GM19351 (cell line): ENCODE measurements around the gene PDSS2.

ENCODE experiments used
- ATAC-seq: cut with Tn5 transposase; IDR thresholded peaks from one replicate; pipeline ENCODE4 v1.9.1; 2021; ENCODE audit warnings: mild to moderate bottlenecking, moderate library complexity; ENCODE audit not compliant: unreplicated experiment

The PDSS2 gene, protein sequence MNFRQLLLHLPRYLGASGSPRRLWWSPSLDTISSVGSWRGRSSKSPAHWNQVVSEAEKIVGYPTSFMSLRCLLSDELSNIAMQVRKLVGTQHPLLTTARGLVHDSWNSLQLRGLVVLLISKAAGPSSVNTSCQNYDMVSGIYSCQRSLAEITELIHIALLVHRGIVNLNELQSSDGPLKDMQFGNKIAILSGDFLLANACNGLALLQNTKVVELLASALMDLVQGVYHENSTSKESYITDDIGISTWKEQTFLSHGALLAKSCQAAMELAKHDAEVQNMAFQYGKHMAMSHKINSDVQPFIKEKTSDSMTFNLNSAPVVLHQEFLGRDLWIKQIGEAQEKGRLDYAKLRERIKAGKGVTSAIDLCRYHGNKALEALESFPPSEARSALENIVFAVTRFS

DNA sequence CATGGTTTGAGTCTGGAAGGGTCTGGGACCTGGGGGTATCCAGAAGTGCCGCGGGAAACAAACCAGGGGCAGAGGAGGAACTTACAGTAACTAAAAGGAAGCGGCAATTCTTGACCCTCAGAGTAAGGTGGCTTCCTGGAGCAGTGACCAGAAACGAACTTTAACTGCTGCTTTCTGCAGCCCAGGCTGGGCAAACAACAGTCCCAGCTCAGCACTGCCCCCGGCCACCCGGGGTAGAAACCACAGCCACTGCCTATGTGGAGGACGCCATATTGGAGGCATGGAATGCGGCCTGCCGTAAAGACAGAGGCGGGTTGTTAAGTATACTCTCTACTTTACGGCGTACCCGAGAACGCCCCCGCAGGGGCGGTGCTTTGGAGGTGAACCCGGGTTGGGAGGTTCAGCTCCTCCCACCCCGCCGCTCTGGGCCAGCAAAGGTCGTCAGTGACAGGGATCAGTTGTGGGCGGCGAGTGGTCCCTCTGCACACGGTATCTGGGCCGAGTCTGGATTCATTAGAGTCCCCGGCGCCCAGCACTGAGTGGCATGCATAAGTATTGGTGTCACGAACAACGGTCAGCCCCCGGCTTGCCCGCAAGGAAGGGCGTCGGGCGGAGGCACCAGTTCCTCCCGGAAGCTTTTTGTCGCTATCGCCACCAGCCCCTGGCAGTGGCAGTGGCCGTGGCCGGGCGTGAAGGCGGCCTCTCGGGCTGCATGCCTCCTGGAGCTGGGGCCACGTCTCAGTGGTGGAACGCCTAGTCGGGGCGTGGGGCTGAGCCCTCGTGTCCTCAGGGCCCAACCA, at the start of gene PDSS2:
Gene PDSS2, minus strand, starts transcription at position 282 of the 800 bp plus-strand sequence. Its CDS starts 279 bp downstream, at position 3.
- ATAC-seq = peak; percentile 91

DNA sequence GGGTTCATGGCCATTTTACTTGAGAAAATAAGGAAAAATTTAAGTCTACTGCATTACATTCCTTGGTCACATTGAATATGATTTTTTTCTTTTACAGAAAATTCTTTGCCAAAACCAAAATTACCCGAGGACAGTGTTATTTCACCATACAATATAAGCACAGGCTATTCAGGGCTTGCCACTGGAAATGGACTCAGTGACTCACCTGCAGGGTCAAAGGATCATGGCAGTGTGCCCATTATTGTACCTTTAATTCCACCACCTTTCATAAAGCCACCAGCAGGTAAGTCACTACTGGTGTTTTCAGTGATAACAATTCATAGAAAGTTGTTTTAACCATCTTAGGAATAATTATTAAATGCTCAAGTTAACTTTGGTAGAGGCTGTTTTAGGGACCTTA, 46.8 kb upstream of the PDSS2 start:
- no peak for ATAC-seq

DNA sequence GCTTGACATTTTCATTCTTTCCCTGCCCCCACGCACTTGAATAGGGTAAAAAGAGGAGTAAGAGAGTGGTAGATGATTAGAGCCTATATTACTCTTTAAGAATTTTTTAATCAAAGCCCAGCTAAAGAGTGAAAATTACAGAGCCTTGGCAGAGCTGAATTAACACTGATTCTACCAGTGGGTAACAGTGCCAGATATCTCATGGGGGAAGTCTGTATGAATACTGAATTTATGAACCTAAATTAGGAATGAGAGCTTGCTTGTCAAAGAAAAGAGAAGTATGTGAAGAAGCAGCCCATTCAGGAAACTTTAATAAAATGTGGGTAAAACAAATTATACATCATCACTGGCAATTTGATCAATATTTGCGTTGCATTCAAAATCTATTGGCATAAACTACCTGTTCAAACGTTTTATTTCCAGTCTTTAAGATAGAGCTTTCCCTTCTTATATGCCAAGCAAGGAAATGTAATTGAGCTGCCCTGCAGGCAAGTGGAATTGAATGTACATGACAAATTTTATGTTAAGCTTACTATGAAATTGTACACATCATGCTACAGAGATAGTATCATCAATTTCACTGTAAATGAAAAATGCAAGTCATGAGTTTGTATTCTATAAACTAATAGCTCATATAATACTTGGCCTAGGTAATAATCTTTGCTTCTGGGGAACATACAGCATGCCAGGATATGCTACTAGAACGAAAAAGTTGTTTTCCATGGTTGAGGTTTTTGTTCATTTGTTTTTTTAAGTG, 45.1 kb upstream of the PDSS2 start:
- no peak for ATAC-seq

DNA sequence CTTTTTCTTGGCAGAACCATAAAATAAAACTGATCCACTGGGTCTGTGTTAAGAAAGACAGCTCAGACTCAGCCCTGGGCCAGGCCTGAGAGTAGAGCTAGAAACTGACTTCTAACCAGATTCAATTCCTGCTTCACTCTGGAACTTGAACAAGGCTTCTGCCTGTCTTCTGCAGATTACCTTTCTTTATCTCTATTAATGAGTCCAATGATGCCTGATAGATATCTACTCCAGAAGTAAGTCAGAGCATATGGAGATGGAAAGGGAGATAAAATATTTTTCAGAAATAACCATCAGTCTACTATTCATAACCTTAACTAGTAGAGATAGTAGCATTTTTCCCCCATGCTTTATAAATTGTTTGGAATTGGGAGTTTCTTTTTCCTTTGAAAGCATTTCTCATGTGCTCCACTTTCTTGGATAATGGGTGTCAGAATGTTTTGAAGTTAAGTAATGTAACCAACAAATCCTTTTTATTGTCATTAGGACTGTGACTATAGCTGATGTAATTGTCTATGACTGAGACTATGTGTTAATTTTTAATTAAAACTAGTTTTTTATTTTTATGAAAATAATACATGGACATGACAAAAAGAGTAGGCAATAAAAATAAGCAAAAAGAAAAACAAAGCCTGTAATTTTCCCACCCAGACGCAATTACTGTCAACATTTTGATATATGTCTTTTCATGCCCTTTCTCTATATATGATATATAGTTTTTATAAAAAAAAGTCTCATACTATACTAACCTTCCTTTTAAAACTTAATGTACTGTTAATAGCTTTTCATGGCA, 37.7 kb upstream of the PDSS2 start:
- ATAC-seq = no peak

DNA sequence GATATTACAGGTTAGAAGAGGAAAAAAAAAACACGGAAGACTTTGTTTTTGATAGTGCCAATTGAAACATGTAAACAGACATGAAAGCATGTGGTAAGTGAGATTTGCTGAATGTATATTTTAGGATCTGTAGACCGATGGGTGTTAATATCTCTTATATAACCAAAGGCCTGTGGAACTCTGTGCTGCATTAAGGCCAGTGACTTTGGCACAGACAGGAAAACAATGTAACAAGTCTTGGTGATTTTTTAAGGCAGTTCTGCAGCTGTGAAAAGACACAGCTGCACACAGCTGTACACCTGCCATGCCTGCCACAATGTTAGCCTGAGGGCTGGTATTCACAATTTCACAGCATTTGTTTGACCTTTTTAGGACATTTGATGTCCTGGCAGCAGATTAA, 36.6 kb upstream of the PDSS2 start:
- ATAC-seq = no peak

DNA sequence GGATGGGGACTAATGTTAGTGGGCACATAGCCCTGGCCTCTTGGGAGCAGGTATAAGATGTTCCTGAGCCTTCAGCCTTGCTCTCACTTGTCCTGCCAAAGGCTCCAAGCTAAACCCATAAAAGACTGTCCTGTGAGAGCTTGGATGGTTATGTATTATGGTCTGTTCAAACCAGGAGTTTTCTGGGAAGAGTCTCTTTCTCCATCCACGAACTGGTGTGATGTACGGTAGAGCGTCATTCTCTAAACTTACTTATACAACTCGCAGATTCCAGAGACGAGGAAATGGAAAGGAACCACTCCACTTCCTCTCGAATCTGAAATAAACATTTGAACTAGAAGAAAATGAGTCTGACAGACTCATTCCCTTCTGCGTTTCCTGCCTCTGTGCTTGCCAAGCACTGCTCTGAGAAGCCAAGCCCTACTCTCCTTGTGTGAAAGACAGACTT, 35.9 kb upstream of the PDSS2 start:
- no peak for ATAC-seq

DNA sequence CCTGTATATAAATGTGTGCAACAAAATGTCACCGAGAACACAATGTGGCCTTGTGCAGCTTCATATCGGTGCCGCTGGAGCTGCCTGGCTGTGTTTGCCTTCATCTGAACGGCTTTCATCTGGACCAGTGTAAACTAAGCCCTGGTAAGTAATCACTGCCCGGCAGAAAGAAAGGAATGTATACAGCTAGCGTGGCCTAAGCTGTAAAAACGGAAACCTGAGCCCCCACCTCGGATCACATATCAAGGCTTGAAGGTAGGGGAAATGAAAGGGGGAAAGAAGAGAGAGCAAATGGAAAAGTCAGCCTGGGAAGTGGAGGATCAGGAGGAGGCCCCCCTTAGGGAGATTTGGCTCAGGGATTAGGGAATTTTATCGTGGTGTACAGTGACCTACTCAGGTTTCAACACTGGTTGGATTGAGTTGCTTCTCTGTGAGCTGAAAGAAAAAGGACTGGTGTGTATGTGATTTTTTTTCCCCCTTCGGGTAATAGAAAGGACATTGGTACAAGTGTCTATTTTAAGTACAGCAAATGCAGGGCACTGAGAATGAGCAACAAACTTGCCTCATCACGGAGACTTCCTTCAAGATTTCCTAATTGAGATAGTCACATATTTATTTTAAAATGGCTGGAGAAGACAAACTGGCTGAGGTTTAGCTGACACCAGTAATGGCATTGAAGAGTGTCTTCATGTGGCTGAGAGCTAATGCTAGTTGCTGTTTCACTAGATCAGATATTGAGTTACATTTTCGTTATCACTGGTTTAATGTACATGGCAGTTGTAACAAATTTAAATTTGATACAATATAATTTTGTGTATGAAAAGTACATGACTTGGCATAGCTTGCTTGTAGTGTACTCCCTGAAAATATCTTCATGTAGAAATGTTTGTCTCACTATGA, 34.0 kb upstream of the PDSS2 start:
- no peak for ATAC-seq

DNA sequence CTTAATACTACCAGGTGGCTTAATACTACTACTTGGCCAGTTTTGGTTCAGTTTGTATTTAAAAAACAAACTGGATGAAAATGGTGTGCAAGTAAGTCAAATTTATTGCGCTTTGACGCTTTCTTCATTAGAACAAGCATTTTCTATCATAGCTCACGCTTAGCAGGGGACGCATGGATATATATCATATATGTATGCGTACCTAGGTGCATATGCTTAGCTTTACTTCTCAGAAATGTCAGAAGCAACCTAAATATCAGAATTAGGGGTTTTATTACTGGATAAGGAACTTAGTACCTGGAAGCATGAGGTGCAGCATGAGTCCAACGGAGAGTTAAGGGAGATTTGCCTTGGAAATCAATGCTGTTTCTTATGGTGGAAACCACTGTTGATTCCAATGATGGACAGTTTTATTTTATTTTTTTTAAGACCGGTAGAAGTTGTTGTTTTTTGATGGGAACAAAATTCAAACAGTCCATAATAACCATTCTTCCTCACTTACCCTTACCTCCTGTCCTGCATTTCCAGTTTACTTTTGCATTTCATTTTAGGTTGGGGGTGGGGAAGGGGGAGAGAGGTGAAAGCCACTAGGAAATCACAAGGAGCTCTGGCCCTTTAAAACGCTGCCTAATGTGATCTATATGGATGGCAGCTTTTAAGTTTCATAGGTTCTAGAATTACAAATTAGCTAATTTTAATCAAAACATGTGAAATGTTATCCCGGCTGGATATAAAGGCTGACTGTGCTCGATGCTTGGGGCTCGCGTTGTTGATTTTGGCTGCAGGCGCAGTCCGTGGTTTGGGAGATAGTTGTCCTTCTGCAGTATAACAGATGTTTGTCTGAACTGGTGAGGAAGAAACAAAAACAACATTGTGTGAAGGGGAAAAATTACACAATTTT, 32.6 kb upstream of the PDSS2 start:
- ATAC-seq = no peak

DNA sequence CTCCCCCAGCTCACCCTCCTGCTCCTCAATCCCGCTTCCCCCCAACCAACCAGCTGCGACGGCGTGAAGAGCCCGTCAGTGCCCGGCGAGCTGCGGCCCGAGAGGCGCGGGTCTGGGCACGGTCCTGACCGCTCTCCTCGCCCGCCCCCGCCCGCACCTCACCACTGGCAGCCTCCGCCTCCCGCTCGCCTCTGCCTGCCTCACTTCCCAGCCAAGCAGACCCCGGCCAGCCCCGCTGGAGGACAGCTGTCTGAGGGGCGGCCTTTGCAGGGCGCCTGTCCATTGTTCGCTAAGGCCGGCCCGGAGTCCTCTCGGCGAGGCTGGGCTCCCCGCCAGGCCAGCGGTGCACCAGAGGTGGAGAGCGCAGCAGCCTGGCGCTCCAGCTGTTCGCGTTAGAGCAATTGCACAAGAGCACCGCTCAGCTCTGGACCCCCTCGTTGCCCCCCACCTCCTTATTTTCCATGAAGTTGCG, 31.8 kb upstream of the PDSS2 start:
- no peak for ATAC-seq

DNA sequence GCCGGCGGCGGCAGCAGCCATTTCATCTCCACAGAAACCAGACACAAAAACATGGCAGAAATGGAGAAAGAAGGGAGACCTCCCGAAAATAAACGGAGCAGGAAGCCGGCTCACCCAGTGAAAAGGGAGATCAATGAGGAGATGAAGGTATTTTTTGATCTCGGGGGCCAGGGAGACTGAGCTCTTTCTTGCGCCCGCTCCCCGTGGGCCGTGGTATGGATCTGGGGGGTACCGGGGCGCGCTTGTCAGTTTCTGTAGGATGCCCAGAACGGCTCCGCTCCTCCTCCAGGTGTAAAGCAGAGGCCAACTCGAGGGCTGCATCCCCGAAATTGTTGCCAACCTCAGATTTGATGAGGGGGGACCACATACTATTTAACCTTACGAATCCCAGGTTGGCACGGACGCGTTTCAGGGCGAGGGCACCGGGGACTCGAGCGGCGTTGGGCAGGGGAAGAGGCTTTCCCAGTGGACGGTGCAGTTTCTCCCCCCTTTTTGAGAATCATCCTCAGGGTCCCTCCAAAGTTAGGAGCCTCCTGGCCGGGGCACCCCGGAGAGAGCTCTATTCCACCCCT, 31.3 kb upstream of the PDSS2 start:
- peak; percentile 4 for ATAC-seq

DNA sequence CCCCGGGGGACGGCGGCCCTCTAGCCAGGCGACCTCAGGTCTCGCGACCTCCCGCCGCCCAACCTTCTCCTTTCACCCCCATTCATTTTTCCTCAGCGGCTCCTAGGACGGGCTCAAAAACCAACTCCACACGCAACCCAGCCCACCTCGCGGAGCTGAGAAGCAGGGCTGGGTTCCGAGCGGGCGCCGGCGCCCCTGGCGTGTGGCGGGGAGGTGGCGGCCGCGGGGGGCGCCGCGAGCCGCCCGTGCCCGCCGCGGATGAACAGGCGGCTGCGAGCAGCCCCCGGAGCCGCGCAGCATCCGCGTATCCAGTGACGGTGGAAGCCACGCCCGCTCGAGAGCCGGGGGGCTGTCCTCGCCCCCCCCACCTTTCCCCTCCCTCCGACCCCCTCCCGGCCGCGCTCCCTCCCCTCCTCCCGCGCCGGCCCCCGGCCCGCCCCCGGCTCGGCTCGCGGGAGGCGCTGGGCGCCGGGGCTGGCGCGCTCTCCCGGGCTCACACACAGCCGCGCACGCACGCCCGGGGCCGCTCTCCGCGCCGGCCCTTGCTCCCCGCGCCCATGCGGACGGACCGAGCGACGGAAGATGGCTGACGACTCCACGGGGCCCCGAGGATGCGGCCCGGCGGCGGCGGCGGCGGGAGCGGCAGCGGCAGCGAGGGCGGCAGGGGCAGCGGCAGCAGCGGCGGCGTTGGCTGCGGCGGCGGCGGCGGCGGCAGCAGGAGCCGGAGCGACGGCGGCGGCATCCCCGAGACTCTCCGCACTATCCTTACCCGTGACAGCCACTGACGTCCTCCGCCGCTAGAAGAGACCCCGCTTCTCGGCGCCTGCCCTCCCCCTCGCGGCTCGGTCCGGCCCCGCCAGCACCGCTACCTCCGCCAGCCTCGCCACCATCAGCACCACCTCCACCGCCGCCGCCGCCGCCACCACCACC, 30.5 kb upstream of the PDSS2 start, which contains the start of gene SOBP:
Gene SOBP, plus strand, starts transcription at position 482 of the 930 bp plus-strand sequence. CDS start 500 bp downstream, outside the sequence.
- ATAC-seq = peak; percentile 61

DNA sequence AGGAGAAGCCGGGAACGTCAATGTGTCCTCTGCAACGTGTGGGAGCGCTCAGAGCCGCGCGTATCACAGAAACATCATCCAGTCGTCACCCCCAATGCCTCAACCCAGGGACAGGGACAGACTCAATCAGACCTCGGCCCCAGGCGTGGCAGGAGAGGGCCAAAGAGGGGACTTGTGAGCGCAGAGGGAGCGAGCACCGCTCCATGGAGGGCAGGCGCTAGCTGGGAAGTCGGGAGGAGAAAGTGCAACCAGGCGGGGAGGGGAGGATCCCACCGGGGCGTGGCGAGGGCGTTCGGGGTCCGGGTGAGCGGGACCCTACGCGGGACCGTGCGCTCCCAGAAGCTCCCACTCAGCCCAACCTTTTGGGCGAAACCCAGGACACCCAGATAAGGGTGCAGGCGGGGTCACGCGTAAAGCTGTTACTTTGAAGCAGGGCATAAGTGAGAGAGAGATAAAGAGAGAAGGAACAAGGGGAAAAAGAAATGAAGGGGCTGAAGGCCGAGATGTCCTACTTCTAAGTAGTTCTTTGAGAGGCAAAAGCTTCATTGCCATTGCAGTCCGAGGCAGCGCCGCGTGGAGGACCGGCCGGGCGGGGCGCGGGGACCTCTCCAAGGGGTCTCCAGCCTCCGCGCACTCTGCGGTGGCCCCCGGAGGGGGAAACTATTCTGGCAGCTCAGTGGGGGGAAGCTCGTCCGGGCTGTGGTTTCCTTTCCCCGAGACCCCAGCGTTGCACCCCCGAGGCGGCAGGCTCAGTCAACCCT, 29.7 kb upstream of the PDSS2 start:
- ATAC-seq = no peak

DNA sequence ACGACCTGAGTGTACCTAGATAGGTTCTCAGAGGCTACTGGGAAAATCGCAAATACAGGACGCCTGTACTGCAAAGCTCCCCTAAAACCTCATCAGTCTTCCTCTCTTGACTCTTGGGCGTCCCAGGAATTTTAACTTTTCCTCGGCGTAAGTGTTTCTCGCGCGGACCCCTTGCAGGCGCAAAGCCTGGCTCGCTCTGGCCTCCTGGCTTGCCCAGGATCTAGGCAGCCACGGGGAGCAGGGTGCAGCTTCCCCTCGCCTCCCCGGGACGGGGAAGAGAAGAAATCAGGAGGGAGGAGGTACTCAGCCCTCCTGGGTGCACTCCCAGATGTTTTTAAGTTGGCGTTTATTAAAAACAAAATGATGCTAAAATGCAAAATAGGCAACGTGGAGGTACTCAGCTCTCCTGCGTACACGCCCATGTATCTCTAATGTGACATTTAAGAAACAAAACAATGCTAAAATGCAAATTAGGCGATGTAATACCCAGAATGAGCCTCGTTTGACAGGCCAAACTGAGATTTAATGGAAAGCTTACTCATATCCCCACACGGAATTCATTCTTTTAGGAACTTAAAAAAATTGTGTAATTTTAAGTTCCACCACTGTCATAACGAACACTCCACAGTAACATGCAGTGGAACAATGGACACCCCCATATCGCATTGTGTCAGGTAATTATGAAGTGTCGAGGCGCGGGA, 29.0 kb upstream of the PDSS2 start:
- no peak for ATAC-seq

DNA sequence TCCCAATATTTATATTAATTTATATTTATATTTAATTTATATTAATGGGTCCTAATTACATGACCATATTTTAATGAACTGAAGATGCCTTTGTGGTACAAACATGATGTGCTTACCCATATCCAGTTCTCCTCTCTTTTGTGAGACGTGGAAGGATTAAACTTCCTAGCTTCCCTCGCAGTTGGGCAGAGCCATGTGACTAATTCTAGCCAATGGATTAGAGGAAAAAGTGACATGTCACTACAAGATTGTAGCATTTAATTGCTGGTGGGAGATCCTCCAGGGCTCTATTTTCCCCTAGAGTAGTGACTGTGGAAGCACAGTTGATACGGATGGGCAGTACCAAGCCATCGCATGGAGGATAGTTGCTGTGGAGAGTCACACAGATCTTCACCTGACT, 25.8 kb upstream of the PDSS2 start:
- ATAC-seq = no peak

DNA sequence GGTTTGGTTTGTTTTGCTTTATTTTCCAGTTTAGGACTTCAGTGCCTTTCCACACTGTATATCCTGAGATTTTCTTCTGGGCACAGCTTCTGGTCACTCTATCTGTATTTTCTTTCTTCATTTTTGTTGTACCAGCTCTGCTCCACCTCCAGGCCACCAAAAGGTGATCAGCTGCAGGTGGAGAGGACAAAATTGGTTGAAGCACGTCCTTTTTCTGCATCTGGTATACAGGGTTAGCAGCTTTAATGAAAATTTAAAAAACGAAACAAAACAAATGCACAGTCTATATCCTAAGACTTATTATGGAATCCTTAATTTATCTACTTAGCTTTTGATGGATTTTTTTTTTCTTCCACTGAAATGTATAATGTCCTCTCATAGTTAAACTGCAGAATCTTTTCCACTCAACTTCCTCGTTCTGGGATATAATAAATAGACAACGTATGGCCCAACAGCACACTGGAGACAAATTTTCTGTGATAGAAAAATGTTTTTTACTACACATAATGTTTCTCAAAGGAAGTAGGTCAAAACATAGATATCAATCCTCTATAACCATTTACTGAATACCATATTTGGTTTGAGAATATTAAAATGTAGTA, 19.8 kb upstream of the PDSS2 start:
- ATAC-seq = no peak
